GM12865 (cell line): Measurements from ENCODE around the gene PLA2G2C.

ENCODE experiments used
- DNase-seq: peaks from one replicate; pipeline ENCODE4 v3.0.0; 2010; ENCODE audit warnings: low read depth
- H3K4me3 ChIP-seq: 2 replicates; pipeline ENCODE4 v1.5.1; 2011; ENCODE audit warnings: mild to moderate bottlenecking, low read depth, low read length, control low read depth
- TF ChIP-seq, protein P1 (sequence below): IDR thresholded peaks from 2 replicates; pipeline ENCODE4 v1.5.1; 2011; ENCODE audit warnings: low read length, control low read depth, low read depth, inconsistent platforms; ENCODE audit not compliant: insufficient read depth; ENCODE audit errors: missing control alignments

Gene PLA2G2C

DNA sequence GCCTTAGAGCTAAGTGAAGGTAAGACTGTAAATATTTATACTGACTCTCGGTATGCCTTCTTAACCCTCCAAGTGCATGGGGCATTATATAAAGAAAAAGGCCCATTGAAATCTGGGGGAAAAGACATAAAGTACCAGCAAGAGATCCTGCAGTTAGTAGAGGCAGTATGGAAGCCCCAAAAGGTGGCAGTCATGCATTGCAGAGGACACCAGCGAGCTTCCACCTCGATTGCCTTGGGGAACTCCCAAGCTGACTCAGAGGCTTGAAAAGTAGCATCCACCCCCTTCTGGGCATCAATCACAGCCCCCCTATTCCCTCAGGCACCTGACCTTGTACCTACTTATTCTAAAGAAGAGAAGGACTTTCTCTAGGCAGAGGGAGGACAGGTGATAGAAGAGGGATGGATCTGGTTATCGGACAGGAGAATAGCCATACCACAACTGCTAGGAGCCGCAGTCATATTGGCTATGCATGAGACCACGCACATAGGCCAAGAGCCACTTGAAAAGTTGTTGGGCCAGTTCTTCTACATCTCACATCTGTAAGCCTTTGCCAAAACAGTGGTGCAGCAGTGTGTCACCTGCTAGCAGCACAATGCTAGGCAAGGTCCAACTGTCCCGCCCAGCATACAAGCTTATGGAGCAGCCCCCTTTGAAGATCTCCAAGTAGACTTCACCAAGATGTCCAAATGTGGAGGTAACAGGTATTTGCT lies 27.8 kb downstream of the PLA2G2C start:
- no peak for DNase-seq
- TF ChIP-seq, protein P1, sequence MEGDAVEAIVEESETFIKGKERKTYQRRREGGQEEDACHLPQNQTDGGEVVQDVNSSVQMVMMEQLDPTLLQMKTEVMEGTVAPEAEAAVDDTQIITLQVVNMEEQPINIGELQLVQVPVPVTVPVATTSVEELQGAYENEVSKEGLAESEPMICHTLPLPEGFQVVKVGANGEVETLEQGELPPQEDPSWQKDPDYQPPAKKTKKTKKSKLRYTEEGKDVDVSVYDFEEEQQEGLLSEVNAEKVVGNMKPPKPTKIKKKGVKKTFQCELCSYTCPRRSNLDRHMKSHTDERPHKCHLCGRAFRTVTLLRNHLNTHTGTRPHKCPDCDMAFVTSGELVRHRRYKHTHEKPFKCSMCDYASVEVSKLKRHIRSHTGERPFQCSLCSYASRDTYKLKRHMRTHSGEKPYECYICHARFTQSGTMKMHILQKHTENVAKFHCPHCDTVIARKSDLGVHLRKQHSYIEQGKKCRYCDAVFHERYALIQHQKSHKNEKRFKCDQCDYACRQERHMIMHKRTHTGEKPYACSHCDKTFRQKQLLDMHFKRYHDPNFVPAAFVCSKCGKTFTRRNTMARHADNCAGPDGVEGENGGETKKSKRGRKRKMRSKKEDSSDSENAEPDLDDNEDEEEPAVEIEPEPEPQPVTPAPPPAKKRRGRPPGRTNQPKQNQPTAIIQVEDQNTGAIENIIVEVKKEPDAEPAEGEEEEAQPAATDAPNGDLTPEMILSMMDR, result no peak
- no peak overlapping the region for H3K4me3 ChIP-seq

DNA sequence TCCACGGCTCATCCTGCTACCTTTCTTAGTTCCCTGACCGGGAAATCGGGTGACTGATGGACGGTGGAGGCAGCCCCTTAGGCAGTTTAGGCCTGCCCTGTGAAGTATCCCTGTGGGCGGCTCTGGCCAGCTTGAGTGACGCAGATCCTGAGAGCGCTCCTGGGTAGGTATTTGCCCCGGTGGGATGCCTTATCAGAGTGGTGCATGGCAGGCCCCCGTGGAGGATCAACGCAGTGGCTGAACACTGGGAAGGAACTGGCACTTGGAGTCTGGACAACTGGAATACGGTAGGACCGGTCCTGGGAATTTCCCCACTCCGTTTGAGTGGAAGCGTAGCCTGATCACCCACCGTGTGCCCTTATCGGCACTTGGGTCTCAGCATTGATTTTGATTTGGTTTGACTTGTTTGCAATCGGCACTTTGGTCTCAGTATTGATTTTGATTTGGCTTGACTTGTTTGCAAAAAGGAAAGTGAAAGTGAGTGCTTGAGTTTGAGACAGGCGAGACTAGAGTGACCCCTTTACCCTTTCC lies 32.0 kb downstream of the PLA2G2C start:
- TF ChIP-seq, protein P1, result no peak
- peak; percentile 19 for DNase-seq
- no peak overlapping the region for H3K4me3 ChIP-seq

DNA sequence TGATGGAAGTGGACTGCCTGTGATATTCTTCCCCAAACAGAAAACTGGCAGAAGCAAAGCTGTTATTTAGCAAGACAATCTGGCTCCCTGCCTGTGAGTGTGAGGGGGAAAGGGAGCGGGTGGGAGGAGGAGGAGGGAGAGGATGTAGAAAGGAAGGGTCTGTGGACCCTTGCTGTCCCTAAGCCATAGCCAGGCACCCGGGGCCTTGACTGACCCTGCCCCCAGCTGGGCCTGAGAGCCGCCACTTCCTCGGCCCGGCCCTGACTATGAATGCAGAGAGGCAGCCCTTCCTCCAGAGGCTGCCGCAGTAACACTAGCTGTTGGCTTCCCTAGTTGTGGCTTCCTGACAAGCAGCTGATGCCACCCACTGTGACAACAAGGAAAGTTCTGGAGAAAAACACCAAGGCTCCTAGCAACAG lies 33.3 kb downstream of the PLA2G2C start:
- H3K4me3 ChIP-seq, result no peak overlapping the region
- no peak for DNase-seq
- TF ChIP-seq, protein P1, result no peak

DNA sequence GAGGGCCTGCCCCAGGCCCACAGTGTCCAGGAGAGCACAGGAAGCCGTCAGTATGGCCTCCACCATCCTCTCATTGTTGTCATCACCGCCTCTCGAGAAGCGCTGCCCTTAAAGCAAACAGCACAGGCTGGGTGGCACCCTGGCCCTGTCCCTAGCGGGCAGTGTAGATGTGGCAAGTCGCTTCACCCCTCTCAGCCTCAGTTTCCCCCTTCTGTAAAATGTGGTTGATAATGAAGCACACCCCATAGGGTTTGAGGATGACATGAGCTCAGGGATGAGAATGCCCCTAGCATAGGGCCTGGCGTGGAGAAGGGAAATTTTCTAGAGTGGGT lies 33.8 kb downstream of the PLA2G2C start:
- TF ChIP-seq, protein P1, result no peak
- no peak overlapping the region for H3K4me3 ChIP-seq
- no peak for DNase-seq

DNA sequence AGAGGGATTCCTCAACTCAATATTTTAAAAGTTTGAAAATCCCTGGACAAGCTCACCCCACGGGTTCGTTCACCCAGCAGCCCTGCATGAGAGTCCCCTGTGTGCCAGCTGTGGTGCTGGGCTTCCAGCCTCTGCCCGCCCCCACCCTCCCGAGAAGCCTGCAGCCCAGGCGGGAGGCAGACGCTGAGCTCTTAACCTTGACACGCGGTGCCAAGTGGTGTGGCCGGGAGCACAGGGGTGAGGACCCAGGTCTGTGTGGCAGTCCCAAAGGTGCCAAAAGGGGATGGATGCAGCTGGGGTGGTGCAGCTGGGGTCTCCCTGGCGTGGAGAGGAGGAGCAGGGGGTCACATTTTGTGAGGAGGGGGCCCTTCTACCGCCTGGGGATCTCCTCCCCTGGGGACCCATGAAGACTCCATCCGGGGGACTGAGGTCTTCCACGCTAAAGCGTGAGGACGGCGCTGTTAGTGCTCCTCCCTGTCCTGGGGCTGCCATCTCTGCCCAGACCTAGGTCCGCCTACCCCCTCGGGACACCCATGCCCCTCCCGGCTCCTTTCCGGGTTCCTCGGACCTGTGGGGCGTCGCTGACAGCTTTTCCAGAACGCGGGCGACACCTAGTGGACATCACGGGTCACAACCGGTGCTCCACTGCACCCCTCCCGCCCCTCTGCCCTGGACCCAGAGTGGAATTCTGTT lies 34.3 kb downstream of the PLA2G2C start:
- DNase-seq, result peak; percentile 86
- peak overlapping the region; percentile 33 for H3K4me3 ChIP-seq
- TF ChIP-seq, protein P1, result peak; percentile 81

DNA sequence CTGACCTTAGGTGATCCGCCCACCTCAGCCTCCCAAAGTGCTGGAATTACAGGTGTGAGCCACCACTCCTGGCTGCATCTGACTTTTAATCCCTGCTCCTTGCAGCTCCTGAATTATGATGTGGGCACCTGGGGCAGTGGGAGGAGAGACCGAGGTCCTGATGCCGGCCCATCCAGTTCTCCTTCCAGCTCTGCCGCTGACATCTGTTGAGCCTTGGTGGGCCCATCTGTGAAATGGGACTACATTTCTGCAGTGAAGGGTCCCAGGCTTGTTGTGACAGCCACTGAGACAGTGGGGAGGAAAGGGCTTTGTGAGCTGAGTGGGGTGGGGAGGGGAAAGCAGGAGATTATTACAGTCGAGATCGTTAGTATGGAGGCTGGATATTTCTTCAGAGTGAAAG lies 35.3 kb downstream of the PLA2G2C start:
- TF ChIP-seq, protein P1, result no peak
- DNase-seq, result no peak
- H3K4me3 ChIP-seq, result no peak overlapping the region

DNA sequence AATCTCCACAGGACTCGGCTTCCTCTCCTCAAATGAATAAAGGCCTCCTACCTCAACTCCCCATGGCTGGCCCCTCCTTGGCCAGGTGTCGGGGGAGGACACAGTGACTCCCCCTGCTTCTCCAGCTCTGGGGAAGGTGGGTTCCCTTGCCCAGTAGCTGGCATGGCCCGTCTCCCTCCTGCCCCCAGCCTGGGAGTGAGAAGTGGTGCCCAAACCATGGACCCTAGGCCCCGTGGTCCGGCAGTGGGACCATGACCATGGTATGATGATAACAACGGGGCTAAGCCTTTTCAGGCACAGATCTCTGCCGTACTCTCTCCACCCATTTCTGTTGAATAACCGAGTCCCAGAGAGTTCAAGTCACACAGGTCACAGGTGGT lies 36.0 kb downstream of the PLA2G2C start:
- TF ChIP-seq, protein P1, result no peak
- H3K4me3 ChIP-seq, result no peak overlapping the region
- no peak for DNase-seq
